RCC 7860 (cell line): ENCODE data around the gene MAGI1.

ENCODE experiments used
- DNase-seq: peaks from one replicate; pipeline ENCODE4 v3.0.0-alpha.2; 2015; ENCODE audit warnings: low spot score
- FAIRE-seq: peaks from 2 replicates; lab custom pipeline; 2012; peaks lifted over from hg19 to GRCh38; lab: Jason Lieb, UNC

MAGI1 gene

DNA sequence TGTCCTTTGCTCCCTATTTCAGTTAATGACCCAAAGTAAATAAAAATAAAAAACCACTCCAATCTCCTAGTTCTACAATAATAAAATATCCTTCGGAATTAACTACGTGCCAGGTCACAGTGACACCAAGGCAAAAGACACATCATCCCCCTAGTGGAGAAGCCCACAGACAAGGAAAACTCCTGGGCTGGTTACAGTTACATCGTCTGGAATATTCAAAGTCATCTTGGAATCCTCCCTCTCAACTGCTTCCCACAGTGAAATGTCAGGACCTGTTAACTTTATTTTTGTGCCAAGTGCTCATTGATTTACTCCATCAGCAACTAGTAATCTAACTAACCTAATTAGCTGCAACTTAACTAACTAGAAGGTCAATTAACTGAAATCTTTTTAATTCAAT, 349.3 kb downstream of the MAGI1 start:
- FAIRE-seq (no peak), DNase-seq (no peak)

- no peak for DNase-seq
- no peak for FAIRE-seq
Measured at GRCh38 chr3:65687741-65688140, 351.0 kb downstream of the MAGI1 start.

DNA sequence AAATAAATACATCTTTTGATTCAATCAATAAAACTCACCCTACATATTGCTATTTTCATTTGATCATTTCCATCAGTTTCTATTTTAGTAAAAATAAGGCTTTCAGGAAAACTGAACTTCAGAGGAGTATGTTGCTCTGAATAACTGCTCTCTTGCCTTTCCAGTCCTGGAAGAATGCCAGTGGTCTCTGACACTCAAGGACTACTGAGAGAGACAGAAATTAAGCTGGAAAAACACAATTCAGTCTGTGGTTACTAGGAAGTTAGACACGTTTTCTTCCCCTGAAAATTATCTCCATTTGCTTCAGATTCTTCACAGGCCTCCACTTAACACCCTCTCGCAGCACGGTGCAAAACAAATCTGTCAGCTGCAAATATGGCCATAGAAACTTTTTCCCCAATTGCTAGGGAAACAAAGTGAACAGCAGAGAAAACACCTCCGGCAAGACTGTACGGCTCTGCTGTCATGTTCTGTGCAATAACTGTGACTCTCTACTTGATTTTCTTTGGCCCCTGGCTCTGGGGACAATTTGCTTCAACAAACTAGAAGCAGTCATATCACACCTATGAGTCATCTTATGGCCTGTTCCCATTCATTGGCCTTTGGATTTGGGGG, 353.0 kb downstream of the MAGI1 start:
- DNase-seq, result no peak
- FAIRE-seq, result no peak

- DNase-seq (no peak), FAIRE-seq (no peak)
Measured at GRCh38 chr3:65678516-65678915, 360.2 kb downstream of the MAGI1 start.

- DNase-seq (peak; percentile 14), FAIRE-seq (peak; percentile 40)
Measured at GRCh38 chr3:65677486-65678010, 361.2 kb downstream of the MAGI1 start.

- FAIRE-seq, result no peak
Measured at GRCh38 chr3:65676580-65676979, 362.1 kb downstream of the MAGI1 start.

GRCh38 chr3:65675011-65675410, 363.7 kb downstream of the MAGI1 start:
- FAIRE-seq, result no peak

More at GRCh38 chr3:65676580-65676979, 362.1 kb downstream of the MAGI1 start:
- no peak for DNase-seq

DNA sequence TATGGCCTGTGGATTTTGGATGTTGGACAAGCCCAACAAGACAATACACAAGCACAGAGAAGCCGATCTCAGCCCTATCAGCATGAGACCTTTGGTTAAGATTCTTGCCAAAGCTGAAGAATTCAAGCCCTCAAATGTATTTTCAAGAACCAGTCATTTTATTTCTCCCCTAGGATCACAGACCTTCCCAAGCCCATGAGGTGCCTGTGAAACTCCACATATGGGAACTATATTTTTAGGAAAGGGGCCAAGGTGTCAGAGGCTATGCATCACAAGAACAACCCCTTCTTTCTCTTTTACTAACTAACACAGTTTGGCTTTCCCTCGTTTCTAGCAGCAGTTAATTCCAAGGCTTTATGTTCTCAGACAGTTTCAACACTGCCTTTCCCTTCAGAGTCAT, 364.5 kb downstream of the MAGI1 start:
- DNase-seq, result no peak
- no peak for FAIRE-seq

More at GRCh38 chr3:65675011-65675410, 363.7 kb downstream of the MAGI1 start:
- no peak for DNase-seq

GRCh38 chr3:65672871-65673815, 365.6 kb downstream of the MAGI1 start:
- DNase-seq, result peak; percentile 5
- FAIRE-seq, result no peak

DNA sequence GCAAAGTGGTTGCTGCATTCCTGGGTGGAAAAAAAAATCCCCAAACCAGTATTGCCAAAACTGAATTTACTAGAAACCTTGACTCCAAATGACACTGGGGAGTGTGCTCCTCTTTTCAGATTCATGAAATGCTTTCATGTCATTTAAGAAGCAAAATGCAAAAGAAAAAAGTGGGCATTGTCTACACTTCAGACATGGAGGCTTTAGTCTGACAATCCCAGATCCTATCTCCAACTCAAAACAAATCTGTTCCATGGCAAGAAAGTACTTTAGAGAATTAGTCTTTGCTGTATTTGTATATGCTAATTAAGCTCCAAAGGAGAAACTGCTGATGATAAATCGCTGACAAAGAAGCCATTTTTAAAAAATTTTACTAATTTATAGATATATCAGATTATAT, 366.7 kb downstream of the MAGI1 start:
- no peak for DNase-seq
- no peak for FAIRE-seq

- FAIRE-seq (no peak), DNase-seq (no peak)
Measured at GRCh38 chr3:65671004-65671403, 367.7 kb downstream of the MAGI1 start.

DNA sequence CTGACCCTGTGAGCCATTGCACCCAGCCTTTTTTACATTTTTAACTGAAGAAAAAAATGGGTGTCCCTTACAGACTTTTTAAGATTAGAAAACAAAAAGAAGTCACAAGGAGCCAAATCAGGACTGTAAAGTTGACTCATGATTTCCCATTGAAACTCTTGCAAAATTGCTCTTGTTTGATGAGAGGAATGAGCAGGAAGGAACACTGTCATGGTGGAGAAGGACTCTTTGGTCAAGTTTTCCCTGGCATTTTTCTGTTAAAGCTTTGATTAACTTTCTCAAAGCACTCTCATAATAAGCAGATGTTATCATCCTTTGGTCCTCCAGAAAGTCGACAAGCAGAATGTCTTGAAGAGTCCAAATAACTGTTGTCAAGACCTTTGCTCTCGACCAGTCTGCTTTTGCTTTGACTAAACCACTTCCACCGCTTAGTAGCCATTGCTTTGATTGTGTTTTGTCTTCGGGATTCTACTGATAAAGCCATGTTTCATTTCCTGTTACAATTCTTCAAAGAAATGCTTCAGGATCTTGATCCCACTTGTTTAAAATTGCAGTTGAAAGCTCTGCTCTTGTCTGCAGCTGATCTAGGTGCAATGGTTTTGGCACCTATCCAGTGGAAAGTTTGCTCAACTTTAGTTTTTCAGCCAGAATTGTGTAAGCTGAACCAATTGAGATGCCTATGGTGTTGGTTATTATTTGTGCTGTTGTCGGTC, 369.4 kb downstream of the MAGI1 start:
- DNase-seq, result no peak
- no peak for FAIRE-seq

GRCh38 chr3:65667963-65668362, 370.8 kb downstream of the MAGI1 start:
- no peak for FAIRE-seq
- no peak for DNase-seq

DNA sequence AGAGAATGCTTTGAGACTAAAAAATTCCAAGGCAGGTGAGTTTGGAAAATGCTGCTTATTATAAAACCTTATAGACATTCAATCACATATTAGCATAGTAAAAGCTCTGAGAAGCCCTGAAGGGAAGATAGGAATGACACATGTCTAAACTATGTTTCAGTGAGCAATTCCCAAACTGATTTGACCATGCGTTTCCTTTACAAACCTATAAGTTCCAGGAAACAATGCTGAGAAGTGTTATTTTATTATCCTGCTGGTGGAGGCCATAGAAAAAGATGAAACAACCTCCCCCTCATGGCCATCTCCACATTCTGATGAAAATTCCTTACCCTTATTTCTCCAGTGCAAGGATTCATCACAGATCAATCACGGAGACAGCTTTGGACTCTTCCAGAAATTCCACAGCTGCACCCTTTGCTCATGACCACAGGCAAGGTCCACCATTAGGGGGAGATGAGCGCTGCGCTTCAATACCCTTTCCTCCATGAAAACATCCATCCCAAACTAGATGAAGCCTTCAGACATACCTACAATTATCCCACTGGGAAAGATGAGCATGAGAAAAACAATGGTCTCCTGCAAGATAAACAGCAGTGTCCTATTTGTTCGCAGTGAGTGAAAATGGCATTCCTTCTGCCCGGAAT, 372.1 kb downstream of the MAGI1 start:
- DNase-seq (no peak), FAIRE-seq (no peak)

DNA sequence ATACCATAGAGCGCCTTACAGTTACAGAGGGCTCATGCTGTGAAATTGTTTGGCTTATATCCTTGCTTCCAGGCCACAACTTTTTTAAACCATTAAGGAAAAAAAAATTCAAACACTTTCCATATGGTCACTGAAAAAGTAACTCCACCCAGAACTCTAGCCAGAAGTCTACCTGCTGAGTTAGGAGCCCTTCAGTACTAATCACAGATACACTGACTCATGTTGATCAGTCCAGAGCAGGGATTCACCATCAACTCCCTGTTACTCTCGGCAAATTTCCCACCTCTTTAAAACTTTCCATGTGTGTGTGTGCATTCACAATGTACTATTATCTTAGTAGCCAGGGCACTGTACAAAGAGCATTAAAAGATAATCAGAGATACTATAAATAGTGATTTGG, 372.8 kb downstream of the MAGI1 start:
- no peak for FAIRE-seq
- DNase-seq, result no peak

GRCh38 chr3:65664931-65665330, 373.8 kb downstream of the MAGI1 start:
- DNase-seq (no peak), FAIRE-seq (no peak)

- no peak for FAIRE-seq
- no peak for DNase-seq
Measured at GRCh38 chr3:65664446-65664845, 374.3 kb downstream of the MAGI1 start.

- DNase-seq (no peak), FAIRE-seq (no peak)
Measured at GRCh38 chr3:65662095-65662494, 376.6 kb downstream of the MAGI1 start.

DNA sequence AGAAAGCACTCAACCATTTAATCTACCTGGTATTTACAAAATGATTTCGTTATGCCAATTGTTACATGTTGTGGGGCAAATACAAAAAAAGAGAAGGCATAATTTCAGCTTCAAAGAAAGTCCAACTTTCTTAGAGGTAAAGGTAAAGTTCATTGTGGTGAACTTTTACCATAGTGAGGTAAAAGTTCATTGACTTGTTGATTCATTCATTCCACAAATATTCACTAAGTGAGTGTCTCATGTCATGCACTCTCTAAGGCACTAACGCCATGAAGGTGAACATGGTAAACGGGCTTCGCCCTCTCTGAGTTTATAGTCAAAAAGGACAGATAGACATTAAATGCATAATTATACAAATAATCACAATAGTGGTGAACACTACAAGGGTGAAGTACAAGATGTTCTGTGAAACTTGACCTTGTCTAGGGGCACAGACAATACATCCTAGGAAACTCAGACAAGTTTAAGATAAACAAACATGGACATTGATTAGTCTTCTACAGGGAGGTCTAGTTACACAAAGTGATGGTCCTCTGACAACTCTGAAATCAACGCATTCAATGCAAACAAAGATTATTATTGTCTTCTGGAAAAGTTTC, 378.6 kb downstream of the MAGI1 start:
- DNase-seq (peak; percentile 5), FAIRE-seq (peak; percentile 36)

GRCh38 chr3:65659396-65659795, 379.3 kb downstream of the MAGI1 start:
- FAIRE-seq (peak; percentile 76), DNase-seq (peak; percentile 45)
